ENCODE data around the gene PVALEF.
"Not testable (repeated sequence)": the region's sequence is repeated elsewhere in the genome, so short reads cannot be mapped to it uniquely, and the experiment has no call there.

- TF ChIP-seq POLR2A (IDR thresholded peaks at IDR 0.05; ENCODE audit: low read length); GATA1 (IDR thresholded peaks at IDR 0.05; ENCODE audit: low read depth, low read length): not testable (repeated sequence)
Observed at GRCh38 chr17:81146208-81146607, 19.1 kb upstream of the PVALEF start.
